ENCODE results near the gene ABTB2. TPM values are rescaled to one million over a fixed set of nuclear protein-coding genes. Genes with fewer than 3 reads are reported as not detected.

Gene ABTB2
- total and polyA plus RNA-seq, 2 of the 8 experiments (the other 6 are each of a cell fraction or from before 2014, with no cell fraction given): 7.7 to 10.2 TPM

- no peak for TF ChIP-seq CTCF (IDR thresholded peaks at IDR 0.05; ENCODE audit: control extremely low read depth in 1 of 3, insufficient read depth in 1 of 3, low read depth in 1 of 3, low read length in 3 of 3)
- no peak for TF ChIP-seq SP1 (IDR thresholded peaks at IDR 0.05; ENCODE audit: low read depth, low read length)
- TF ChIP-seq EZH2 (IDR thresholded peaks at IDR 0.05; ENCODE audit: low read depth, low read length, severe bottlenecking): no peak
- TF ChIP-seq E2F6 (IDR thresholded peaks at IDR 0.05): no peak
- TF ChIP-seq CEBPB (IDR thresholded peaks at IDR 0.05; ENCODE audit: low read depth, low read length): no peak
- TF ChIP-seq TAF7 (optimal IDR thresholded peaks at IDR 0.05; ENCODE audit: borderline replicate concordance, low read depth, low read length): no peak
- no peak for TF ChIP-seq CHD7 (IDR thresholded peaks at IDR 0.05; ENCODE audit: insufficient replicate concordance, low read length)
Observed at GRCh38 chr11:34395916-34396550, 38.2 kb upstream of the ABTB2 start (continued).
